ENCODE data around the gene GPSM1.

The GPSM1 gene

DNA sequence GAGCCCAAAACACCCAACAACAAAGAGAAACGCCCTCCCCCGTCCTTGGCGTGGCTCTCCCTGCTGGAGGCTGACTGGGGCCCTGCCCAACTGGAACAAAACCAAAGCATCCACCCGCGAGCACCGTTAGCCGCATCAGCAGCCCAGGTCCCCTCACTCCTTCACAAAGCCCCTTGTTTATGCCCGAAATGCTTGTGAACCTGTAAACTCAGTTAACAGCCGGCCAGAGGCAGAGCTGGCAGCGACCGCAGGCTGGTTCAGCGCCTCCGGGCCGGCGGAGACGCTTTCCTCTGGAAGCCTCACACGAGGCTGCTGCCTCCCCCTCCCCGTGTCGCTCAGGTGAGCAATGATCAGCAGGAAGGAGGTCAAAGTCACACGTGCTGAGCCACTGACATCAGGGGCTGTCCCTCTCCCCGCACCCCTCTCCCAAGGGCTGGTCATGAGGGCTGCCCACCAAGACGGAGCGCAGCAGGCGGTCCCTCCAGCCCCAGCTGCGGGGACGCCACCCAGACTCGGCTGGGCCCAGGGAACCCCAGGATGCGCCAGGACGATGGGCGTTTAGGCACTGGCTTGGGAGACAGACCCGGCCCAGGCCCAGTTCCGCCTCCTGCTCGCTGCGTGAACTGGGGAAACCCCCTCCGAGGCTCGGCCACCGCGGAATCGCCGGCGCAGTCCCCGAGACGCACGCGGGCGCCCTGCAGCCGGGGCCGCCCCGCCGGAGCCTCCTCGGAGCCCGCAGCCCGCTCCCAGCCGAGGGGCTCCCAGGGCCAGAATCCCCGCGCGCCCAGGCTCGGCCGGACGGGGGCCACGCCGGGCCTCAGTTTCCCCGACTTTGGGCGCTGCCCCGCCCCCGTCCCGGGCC lies 72.1 kb downstream of the GPSM1 start:
- TF ChIP-seq, protein P1, sequence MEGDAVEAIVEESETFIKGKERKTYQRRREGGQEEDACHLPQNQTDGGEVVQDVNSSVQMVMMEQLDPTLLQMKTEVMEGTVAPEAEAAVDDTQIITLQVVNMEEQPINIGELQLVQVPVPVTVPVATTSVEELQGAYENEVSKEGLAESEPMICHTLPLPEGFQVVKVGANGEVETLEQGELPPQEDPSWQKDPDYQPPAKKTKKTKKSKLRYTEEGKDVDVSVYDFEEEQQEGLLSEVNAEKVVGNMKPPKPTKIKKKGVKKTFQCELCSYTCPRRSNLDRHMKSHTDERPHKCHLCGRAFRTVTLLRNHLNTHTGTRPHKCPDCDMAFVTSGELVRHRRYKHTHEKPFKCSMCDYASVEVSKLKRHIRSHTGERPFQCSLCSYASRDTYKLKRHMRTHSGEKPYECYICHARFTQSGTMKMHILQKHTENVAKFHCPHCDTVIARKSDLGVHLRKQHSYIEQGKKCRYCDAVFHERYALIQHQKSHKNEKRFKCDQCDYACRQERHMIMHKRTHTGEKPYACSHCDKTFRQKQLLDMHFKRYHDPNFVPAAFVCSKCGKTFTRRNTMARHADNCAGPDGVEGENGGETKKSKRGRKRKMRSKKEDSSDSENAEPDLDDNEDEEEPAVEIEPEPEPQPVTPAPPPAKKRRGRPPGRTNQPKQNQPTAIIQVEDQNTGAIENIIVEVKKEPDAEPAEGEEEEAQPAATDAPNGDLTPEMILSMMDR (IDR thresholded peaks at IDR 0.05; ENCODE audit: low read depth, low read length, missing control alignments) = no peak
- DNase-seq (ENCODE audit: extremely low read depth, low read depth) = no peak
- H3K4me3 ChIP-seq (replicated peaks; ENCODE audit: low read depth, low read length) = peak overlapping the region; percentile 95

DNA sequence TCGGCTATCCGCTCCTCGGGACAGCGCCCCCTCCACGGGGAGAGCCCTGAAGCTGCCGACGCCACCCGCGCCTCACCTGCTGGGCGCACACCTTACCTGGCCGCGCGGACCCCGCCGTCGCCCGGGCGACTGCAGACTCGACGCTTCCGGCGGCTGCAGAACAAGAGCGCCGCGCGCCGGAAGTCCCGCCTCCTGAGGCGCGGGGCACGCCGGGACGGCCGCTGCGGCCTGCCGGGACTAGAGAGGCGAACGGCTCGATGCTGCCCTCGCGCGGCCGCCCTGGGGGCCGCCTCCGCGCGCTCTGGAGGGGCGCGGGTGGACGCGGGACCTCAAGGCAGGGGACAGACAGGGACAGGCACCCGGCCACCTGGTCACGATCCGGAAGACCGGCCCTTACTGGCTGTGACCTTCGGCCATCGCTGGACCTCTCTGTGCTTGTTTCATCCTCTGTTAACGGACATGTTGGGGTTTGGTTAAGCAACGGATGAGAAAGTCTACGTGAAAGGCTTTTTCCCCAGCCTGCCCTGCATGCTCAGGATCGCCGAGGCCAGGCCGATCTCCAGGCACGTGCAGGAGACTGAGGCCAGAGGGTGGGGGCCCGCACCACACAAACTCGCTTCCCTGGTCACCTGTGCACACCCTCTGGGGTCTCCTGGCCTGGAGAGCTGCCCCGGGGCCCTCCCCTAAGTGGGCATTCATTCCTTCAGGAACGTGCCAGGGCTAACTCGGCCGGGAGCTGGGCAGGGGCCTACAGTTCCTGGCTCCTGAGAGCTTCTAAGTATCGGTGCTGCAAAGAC lies 72.9 kb downstream of the GPSM1 start, which contains the start of gene SNAPC4:
SNAPC4 (minus strand) TSS at position 133 of the 797 bp plus-strand sequence. CDS start 1,742 bp downstream, outside the sequence.
- H3K4me3 ChIP-seq (replicated peaks; ENCODE audit: low read depth, low read length) = peak within 1 kb of the TSS; percentile 95
- DNase-seq (ENCODE audit: extremely low read depth, low read depth) = peak; percentile 36
- TF ChIP-seq, protein P1 (IDR thresholded peaks at IDR 0.05; ENCODE audit: low read depth, low read length, missing control alignments) = peak; percentile 69

- no peak for DNase-seq (ENCODE audit: extremely low read depth, low read depth)
- TF ChIP-seq, protein P1 (IDR thresholded peaks at IDR 0.05; ENCODE audit: low read depth, low read length, missing control alignments) = no peak
- no peak overlapping the region for H3K4me3 ChIP-seq (replicated peaks; ENCODE audit: low read depth, low read length)
Measured at GRCh38 chr9:136401173-136401922, 74.0 kb downstream of the GPSM1 start.

- no peak overlapping the region for H3K4me3 ChIP-seq (replicated peaks; ENCODE audit: low read depth, low read length)
- no peak for DNase-seq (ENCODE audit: extremely low read depth, low read depth)
- TF ChIP-seq, protein P1 (IDR thresholded peaks at IDR 0.05; ENCODE audit: low read depth, low read length, missing control alignments) = no peak
Measured at GRCh38 chr9:136402067-136402466, 74.7 kb downstream of the GPSM1 start.

DNA sequence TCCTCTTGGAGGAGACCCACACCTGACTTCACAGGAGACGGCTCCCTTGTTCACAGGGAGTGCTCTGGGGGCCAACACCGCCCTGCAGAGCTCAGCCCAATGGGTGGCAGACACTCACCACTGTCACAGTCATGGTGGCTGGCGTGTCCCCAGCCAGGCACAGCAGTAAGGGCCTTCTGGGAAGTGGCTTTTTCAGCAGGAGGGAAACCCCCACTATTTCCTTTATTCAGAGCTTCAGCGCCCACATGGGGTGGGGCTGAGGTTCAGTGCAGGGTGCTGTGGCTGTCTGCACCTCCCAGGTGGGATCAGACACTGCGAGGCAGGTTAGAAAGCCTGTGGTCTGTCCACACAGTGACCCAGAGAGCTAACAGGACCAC lies 76.2 kb downstream of the GPSM1 start:
- DNase-seq (ENCODE audit: extremely low read depth, low read depth) = no peak
- no peak overlapping the region for H3K4me3 ChIP-seq (replicated peaks; ENCODE audit: low read depth, low read length)
- TF ChIP-seq, protein P1 (IDR thresholded peaks at IDR 0.05; ENCODE audit: low read depth, low read length, missing control alignments) = no peak

Measured in HFF-Myc (cell line).